PFSK-1 (cell line): ENCODE data around the gene PC.

ENCODE experiments used
- FOXP2 ChIP-seq: optimal IDR thresholded peaks from 2 replicates; pipeline ENCODE3; 2011; ENCODE audit warnings: borderline replicate concordance, control low read depth, inconsistent platforms; ENCODE audit not compliant: insufficient read depth; ENCODE audit errors: extremely low read length, extremely low read depth
- POLR2AphosphoS5 ChIP-seq: IDR thresholded peaks from 2 replicates; pipeline ENCODE4 v1.6.1; 2012; ENCODE audit warnings: low read depth, mild to moderate bottlenecking, control low read depth, low read length, moderate library complexity
- REST ChIP-seq, 2 experiments: IDR thresholded peaks; 2 replicates each; pipeline versions ENCODE4 v1.6.1 to v1.8.0; 2011 to 2012; ENCODE audit warnings: low read depth in 2 of 2, low read length in 2 of 2, control low read depth in 1 of 2, inconsistent platforms in 1 of 2, mild to moderate bottlenecking in 1 of 2, moderate library complexity in 1 of 2; ENCODE audit not compliant: insufficient read depth in 1 of 2
- SIN3A ChIP-seq: IDR thresholded peaks from 2 replicates; pipeline ENCODE4 v1.6.1; 2012; ENCODE audit warnings: mild to moderate bottlenecking, low read length, moderate library complexity, borderline replicate concordance; ENCODE audit not compliant: insufficient read depth
- TAF1 ChIP-seq: IDR thresholded peaks from 2 replicates; pipeline ENCODE4 v1.6.1; 2012; ENCODE audit warnings: low read length, control low read depth, borderline replicate concordance; ENCODE audit not compliant: insufficient read depth

PC gene

GRCh38 chr11:66861774-66862558 lies 96.2 kb downstream of the PC start:
- TF ChIP-seq POLR2AphosphoS5 (0 out of 2 replicates have a peak, but pooled peaks have one; percentile 23), SIN3A (no peak)

DNA sequence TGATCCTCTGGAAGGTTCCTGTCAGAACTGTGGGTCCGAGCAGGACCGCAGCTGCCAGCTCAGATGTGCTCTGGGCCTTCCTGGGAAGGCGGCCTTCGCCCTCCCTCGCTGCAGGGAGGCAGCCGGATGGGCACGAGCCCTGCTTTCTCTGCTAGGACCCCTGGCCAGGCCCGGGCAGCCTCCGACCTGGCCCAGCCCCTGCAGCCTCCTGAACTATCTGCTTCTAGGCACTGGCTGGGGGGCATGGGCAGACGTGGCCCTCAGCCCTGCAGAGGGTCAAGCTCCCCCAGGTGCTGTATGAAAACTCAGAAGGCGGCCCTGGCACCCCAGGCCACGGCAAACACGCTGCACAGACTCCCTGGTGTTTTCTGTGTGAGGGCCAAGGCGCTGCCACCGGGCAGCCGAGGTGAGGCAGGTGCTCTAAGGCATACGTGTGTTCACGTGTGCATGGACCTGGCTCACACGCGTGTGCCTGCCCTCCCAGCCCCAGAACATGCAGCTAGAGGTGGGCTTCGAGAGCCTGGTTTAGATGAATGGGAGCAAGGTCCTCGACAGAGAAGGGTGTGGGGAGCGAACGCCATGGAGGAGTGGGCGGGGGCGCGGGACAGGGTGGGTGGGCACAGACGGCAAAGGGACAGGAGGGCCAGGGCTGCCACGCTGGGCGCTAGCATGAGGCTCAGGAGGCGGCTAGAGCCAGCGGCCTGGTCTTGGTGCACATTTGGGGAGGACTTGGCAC lies 97.0 kb downstream of the PC start:
- no peak for TF ChIP-seq SIN3A
- no peak for TF ChIP-seq REST (IDR thresholded peaks at IDR 0.05; ENCODE audit: insufficient read depth in 1 of 2, low read depth in 2 of 2, low read length in 2 of 2)
- TF ChIP-seq TAF1 = no peak
- no peak for TF ChIP-seq FOXP2
- no peak for TF ChIP-seq POLR2AphosphoS5

DNA sequence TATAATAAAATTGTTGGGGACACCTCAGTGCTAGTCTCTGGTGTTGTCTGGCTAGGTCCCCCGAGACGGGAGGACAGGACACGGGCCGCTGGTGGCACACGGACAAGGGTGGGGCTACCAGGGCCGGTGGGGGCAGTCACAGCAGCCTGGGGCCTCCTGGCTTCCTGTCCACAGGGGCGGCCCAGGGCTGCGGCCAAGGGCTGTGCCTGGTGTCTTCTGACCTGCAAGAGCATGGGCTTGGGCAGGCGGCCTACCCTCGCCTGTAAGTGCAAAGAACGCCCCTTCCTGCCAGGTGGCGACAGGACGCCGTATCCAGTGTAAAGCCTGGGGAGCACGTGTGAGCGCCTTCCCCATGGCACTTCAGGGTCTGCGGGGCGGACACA lies 97.7 kb downstream of the PC start:
- TF ChIP-seq TAF1 (no peak), SIN3A (no peak), REST (IDR thresholded peaks at IDR 0.05; ENCODE audit: insufficient read depth in 1 of 2, low read depth in 2 of 2, low read length in 2 of 2) (no peak), FOXP2 (no peak), POLR2AphosphoS5 (no peak)

DNA sequence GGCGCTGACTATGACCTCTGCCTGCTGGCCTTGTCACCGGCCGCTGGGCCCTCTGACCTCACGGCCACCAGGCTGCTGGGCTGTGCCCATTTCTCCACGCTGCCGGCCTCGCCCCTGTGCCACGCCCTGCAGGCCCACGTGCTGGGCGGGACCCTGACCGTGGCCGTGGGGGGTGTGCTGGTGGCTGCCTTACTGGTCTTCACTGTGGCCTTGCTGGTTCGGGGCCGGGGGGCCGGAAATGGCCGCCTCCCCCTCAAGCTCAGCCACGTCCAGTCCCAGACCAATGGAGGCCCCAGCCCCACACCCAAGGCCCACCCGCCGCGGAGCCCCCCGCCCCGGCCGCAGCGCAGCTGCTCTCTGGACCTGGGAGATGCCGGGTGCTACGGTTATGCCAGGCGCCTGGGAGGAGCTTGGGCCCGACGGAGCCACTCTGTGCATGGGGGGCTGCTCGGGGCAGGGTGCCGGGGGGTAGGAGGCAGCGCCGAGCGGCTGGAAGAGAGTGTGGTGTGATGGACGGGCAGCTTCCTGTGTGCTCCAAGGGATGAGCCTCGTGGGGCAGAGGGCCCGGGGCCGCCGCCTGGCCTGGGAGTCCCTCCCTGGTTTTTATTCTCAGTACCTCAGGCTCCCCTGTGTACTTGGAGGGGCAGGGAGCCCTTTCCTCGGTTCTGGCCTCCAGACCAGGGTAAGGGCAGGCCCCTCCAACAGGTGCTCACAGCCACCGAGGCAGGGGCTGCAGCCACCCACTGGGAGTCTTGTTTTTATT lies 98.3 kb downstream of the PC start:
- TF ChIP-seq POLR2AphosphoS5 = no peak
- no peak for TF ChIP-seq REST (IDR thresholded peaks at IDR 0.05; ENCODE audit: insufficient read depth in 1 of 2, low read depth in 2 of 2, low read length in 2 of 2)
- TF ChIP-seq SIN3A = no peak
- TF ChIP-seq TAF1 = no peak
- TF ChIP-seq FOXP2 = no peak

GRCh38 chr11:66858939-66859685 lies 99.1 kb downstream of the PC start:
- TF ChIP-seq REST (IDR thresholded peaks at IDR 0.05; ENCODE audit: insufficient read depth in 1 of 2, low read depth in 2 of 2, low read length in 2 of 2) (no peak), POLR2AphosphoS5 (no peak), FOXP2 (no peak), SIN3A (no peak), TAF1 (no peak)
